ENCODE results near the gene TBL1XR1. TPM values are rescaled to one million over a fixed set of nuclear protein-coding genes. Genes with fewer than 3 reads are reported as not detected.

TBL1XR1 gene
- total RNA-seq, 2 experiments from 2014 or later = 63.2 to 67.8 TPM

- Histone ChIP-seq H3K4me3 (ENCODE audit: low read length) (no peak overlapping the region), H3K27ac (ENCODE audit: low read depth in 1 of 2, low read length in 2 of 2) (no peak overlapping the region), H3K36me3 (ENCODE audit: insufficient read depth, low read length) (peaks cover 2% of the 10 kb centered on the region), H3K27me3 (ENCODE audit: control insufficient read depth in 1 of 2, insufficient read depth in 2 of 2, low read length in 2 of 2) (no peaks in the 10 kb centered on the region), H3K4me1 (ENCODE audit: insufficient read depth, low read length) (peaks cover 5% of the 10 kb centered on the region), H3K9me3 (ENCODE audit: control insufficient read depth in 1 of 2, insufficient read depth in 1 of 2, low read length in 2 of 2) (no peaks in the 10 kb centered on the region)
- intact Hi-C loops (cut with DNase I, micrococcal nuclease) = no loop called here
- Mint-ChIP-seq H3K4me1 (ENCODE audit: low read depth) (peaks cover 57% of the 10 kb centered on the region), H3K9me3 (no peaks in the 10 kb centered on the region), H3K27me3 (no peaks in the 10 kb centered on the region), H3K27ac (no peak overlapping the region), H3K36me3 (ENCODE audit: low read depth) (peaks cover 20% of the 10 kb centered on the region), H3K4me3 (no peak overlapping the region)
- no peak for ATAC-seq (ENCODE audit: poor library complexity)
- POLR2A ChIA-PET = no interaction called here
- no peak for TF ChIP-seq CTCF (IDR thresholded peaks at IDR 0.05)
- CTCF ChIA-PET = no interaction called here
- no peak for DNase-seq
Measured at GRCh38 chr3:177061369-177061768, 135.9 kb downstream of the TBL1XR1 start.

GRCh38 chr3:177060492-177060891 lies 136.8 kb downstream of the TBL1XR1 start:
- no peak overlapping the region for H3K27ac ChIP-seq (ENCODE audit: low read depth in 1 of 2, low read length in 2 of 2)
- Mint-ChIP-seq H3K4me3 (no peak overlapping the region), H3K36me3 (ENCODE audit: low read depth) (peaks cover 20% of the 10 kb centered on the region), H3K9me3 (no peaks in the 10 kb centered on the region), H3K27ac (no peak overlapping the region), H3K27me3 (no peaks in the 10 kb centered on the region), H3K4me1 (ENCODE audit: low read depth) (peaks cover 50% of the 10 kb centered on the region)
- intact Hi-C loops (cut with DNase I, micrococcal nuclease) = no loop called here
- no peak for DNase-seq
- no peaks in the 10 kb centered on the region for H3K27me3 ChIP-seq (ENCODE audit: control insufficient read depth in 1 of 2, insufficient read depth in 2 of 2, low read length in 2 of 2)
- ATAC-seq (ENCODE audit: poor library complexity) = no peak
- no peak overlapping the region for H3K4me3 ChIP-seq (ENCODE audit: low read length)
- no peaks in the 10 kb centered on the region for H3K9me3 ChIP-seq (ENCODE audit: control insufficient read depth in 1 of 2, insufficient read depth in 1 of 2, low read length in 2 of 2)
- ChIA-PET POLR2A (interaction anchor here (1.1 to 1.2 kb wide), 2 partner anchors 86 to 137 kb away, joined by 3 read pairs; partner anchors contain the start of gene TBL1XR1), CTCF (interaction anchor here (2.8 kb wide), 1 partner anchor 10 kb away, joined by 10 read pairs; no protein-coding TSS in a partner anchor)
- peaks cover 5% of the 10 kb centered on the region for H3K4me1 ChIP-seq (ENCODE audit: insufficient read depth, low read length)
- H3K36me3 ChIP-seq (ENCODE audit: insufficient read depth, low read length) = peaks cover 2% of the 10 kb centered on the region
- no peak for TF ChIP-seq CTCF (IDR thresholded peaks at IDR 0.05)

- H3K27ac ChIP-seq (ENCODE audit: low read depth in 1 of 2, low read length in 2 of 2) = no peak overlapping the region
- DNase-seq (no peak), ATAC-seq (ENCODE audit: poor library complexity) (no peak)
- TF ChIP-seq CTCF (IDR thresholded peaks at IDR 0.05) = no peak
- POLR2A ChIA-PET = interaction anchor here (0.6 to 2.7 kb wide), 8 partner anchors 10 to 301 kb away, joined by 3 to 12 read pairs (median 4); partner anchors contain the start of gene TBL1XR1
- H3K4me3 Mint-ChIP-seq = no peak overlapping the region
- no peak overlapping the region for H3K4me3 ChIP-seq (ENCODE audit: low read length)
- H3K27me3 ChIP-seq (ENCODE audit: control insufficient read depth in 1 of 2, insufficient read depth in 2 of 2, low read length in 2 of 2) = no peaks in the 10 kb centered on the region
- no peaks in the 10 kb centered on the region for H3K9me3 ChIP-seq (ENCODE audit: control insufficient read depth in 1 of 2, insufficient read depth in 1 of 2, low read length in 2 of 2)
- H3K36me3 ChIP-seq (ENCODE audit: insufficient read depth, low read length) = peaks cover 2% of the 10 kb centered on the region
- H3K27ac Mint-ChIP-seq = peak overlapping the region; percentile 18
- peaks cover 5% of the 10 kb centered on the region for H3K4me1 ChIP-seq (ENCODE audit: insufficient read depth, low read length)
- H3K9me3 Mint-ChIP-seq = no peaks in the 10 kb centered on the region
- no peaks in the 10 kb centered on the region for H3K27me3 Mint-ChIP-seq
- CTCF ChIA-PET = interaction anchor here (1.1 to 2.8 kb wide), 2 partner anchors 8 to 124 kb away, joined by 3 to 10 read pairs; no protein-coding TSS in a partner anchor
- peaks cover 13% of the 10 kb centered on the region for H3K36me3 Mint-ChIP-seq (ENCODE audit: low read depth)
- H3K4me1 Mint-ChIP-seq (ENCODE audit: low read depth) = peaks cover 41% of the 10 kb centered on the region
- intact Hi-C loops (cut with DNase I, micrococcal nuclease) = loop anchor here (5.0 to 10.0 kb wide), 3 partner anchors 49 to 716 kb away; no protein-coding TSS in a partner anchor
Measured at GRCh38 chr3:177058648-177059047, 138.6 kb downstream of the TBL1XR1 start.

Measured in CD4-positive, alpha-beta T cell (primary cell).